Calu3 (cell line): ENCODE measurements around the gene PRR33. TPM values are rescaled to one million over a fixed set of nuclear protein-coding genes. Genes with fewer than 3 reads are reported as not detected.

ENCODE experiments used
- BruUV-seq: library from RNA; stranded (reverse); fragments of 400-500 nt; replicated peaks from 2 replicates; lab custom pipeline; 2021; lab: Mats Ljungman, UMichigan
- CTCF ChIA-PET: fragments of 300-600 bp; sonication (Branson Sonifier 250); formaldehyde crosslinking; loops from one replicate; lab custom pipeline; 2022; ENCODE audit warnings: antibody characterized with exemption; lab: Charles Lee
- DNase-seq: peaks from one replicate; pipeline ENCODE4 v3.0.0; 2022
- H3K27ac Mint-ChIP-seq: one replicate; pipeline ENCODE4 v1.8.0; 2022; ENCODE audit warnings: mixed read lengths; ENCODE audit not compliant: unreplicated experiment
- H3K27me3 Mint-ChIP-seq: one replicate; pipeline ENCODE4 v1.8.0; 2022; ENCODE audit warnings: mixed read lengths; ENCODE audit not compliant: unreplicated experiment
- H3K36me3 Mint-ChIP-seq: one replicate; pipeline ENCODE4 v1.8.0; 2022; ENCODE audit warnings: mild to moderate bottlenecking, moderate library complexity, mixed read lengths; ENCODE audit not compliant: insufficient read depth, unreplicated experiment
- H3K4me1 Mint-ChIP-seq: one replicate; pipeline ENCODE4 v1.8.0; 2022; ENCODE audit warnings: mild to moderate bottlenecking, low read depth, mixed read lengths; ENCODE audit not compliant: unreplicated experiment
- H3K4me3 Mint-ChIP-seq: one replicate; pipeline ENCODE4 v1.8.0; 2022; ENCODE audit warnings: mild to moderate bottlenecking, low read depth, moderate library complexity, mixed read lengths; ENCODE audit not compliant: unreplicated experiment
- H3K9me3 Mint-ChIP-seq: one replicate; pipeline ENCODE4 v1.8.0; 2022; ENCODE audit warnings: low read depth, mixed read lengths; ENCODE audit not compliant: unreplicated experiment
- CTCF ChIP-seq: fragments of 200-600 bp; IDR thresholded peaks from one replicate; pipeline ENCODE4 v1.8.0; 2022; ENCODE audit warnings: antibody characterized with exemption; ENCODE audit not compliant: unreplicated experiment
- intact Hi-C: fragments of 100-400 bp; cut with micrococcal nuclease; formaldehyde crosslinking; loops from one replicate; pipeline ENCODE4 v1.10.0; 2022; ENCODE audit not compliant: unreplicated experiment
- total RNA-seq: library from RNA; stranded (reverse); gene quantifications from 2 replicates; pipeline ENCODE4 v1.2.3, GENCODE V29; 2022

Gene PRR33
- total RNA-seq, 1 experiment from 2014 or later: not detected

GRCh38 chr11:1937616-1938342, 46.1 kb upstream of the PRR33 start:
- no peak for TF ChIP-seq CTCF
- no peak for DNase-seq
- Mint-ChIP-seq H3K27ac (no peak overlapping the region), H3K4me1 (no peaks in the 10 kb centered on the region), H3K9me3 (no peaks in the 10 kb centered on the region), H3K27me3 (peaks cover 41% of the 10 kb centered on the region), H3K4me3 (no peak overlapping the region), H3K36me3 (no peaks in the 10 kb centered on the region)
- CTCF ChIA-PET: interaction anchor here (1.1 kb wide), 1 partner anchor 103 kb away, joined by 3 read pairs; the partner anchor contains the start of gene SYT8
- intact Hi-C loops: no loop called here
- BruUV-seq: no TSS peak

- no TSS peak for BruUV-seq
- Mint-ChIP-seq H3K4me3 (no peak overlapping the region), H3K27ac (no peak overlapping the region), H3K36me3 (no peaks in the 10 kb centered on the region), H3K27me3 (peaks cover 49% of the 10 kb centered on the region), H3K9me3 (no peaks in the 10 kb centered on the region), H3K4me1 (no peaks in the 10 kb centered on the region)
- CTCF ChIA-PET: interaction anchor here (1.1 kb wide), 1 partner anchor 102 kb away, joined by 3 read pairs; the partner anchor contains the start of gene SYT8
- no peak for TF ChIP-seq CTCF
- intact Hi-C loops: no loop called here
- DNase-seq: no peak
Observed at GRCh38 chr11:1936781-1937615, 45.3 kb upstream of the PRR33 start.

- DNase-seq: no peak
- Mint-ChIP-seq H3K4me1 (no peaks in the 10 kb centered on the region), H3K27ac (no peak overlapping the region), H3K36me3 (no peaks in the 10 kb centered on the region), H3K9me3 (no peaks in the 10 kb centered on the region), H3K4me3 (no peak overlapping the region), H3K27me3 (peaks cover 57% of the 10 kb centered on the region)
- intact Hi-C loops: no loop called here
- no peak for TF ChIP-seq CTCF
- CTCF ChIA-PET: no interaction called here
- BruUV-seq: no TSS peak
Observed at GRCh38 chr11:1936072-1936780, 44.5 kb upstream of the PRR33 start.
